ENCODE data around the gene MRPL43. TPM values are rescaled to one million over a fixed set of nuclear protein-coding genes. Genes with fewer than 3 reads are reported as not detected.

The MRPL43 gene
- total and polyA plus RNA-seq, 10 donors = 38.3 to 92.4 (median 51.0) TPM

DNA sequence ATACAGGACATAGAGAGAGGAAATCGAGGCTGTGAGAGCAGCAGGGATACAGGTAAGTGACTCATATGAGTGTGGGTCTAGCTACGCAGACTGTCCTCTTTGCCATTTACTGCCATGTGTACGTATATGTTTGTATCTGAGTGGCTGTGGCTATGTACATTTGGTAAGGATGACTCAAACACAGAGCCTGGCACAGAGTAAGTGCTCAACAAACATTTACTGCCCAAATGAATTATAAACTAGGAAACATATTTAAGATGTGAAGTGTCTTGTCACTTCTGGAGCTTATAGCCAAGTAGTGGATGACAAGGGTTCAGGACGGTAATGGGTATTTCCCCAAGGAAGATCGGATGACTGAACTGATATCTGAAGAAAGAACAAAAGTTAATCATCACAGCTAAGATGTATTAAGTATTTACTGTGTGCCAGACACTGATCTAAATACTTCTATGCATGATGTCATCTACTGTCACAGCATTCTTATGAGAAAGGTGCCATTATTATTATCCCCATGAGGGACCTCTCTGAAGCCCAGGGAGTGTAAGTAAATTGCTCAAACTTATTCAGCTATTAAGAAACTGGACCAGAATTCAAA, 6.0 kb downstream of the MRPL43 start:
- Histone ChIP-seq H3K4me1 (peaks cover 1 to 13% (median 8%) of the 10 kb centered on the region in 6 donors), H3K9me3 (no peaks in the 10 kb centered on the region), H3K4me3 (no peak overlapping the region), H3K27me3 (replicated peaks in 1 of 7) (no peaks in the 10 kb centered on the region), H3K27ac (no peak overlapping the region), H3K36me3 (peaks cover 0 to 83% (median 29%) of the 10 kb centered on the region in 6 donors)
- DNase-seq = no peak
- TF ChIP-seq POLR2AphosphoS5 (IDR thresholded peaks at IDR 0.05) = no peak
- TF ChIP-seq POLR2A (IDR thresholded peaks at IDR 0.05) = no peak
- TF ChIP-seq, protein P1, sequence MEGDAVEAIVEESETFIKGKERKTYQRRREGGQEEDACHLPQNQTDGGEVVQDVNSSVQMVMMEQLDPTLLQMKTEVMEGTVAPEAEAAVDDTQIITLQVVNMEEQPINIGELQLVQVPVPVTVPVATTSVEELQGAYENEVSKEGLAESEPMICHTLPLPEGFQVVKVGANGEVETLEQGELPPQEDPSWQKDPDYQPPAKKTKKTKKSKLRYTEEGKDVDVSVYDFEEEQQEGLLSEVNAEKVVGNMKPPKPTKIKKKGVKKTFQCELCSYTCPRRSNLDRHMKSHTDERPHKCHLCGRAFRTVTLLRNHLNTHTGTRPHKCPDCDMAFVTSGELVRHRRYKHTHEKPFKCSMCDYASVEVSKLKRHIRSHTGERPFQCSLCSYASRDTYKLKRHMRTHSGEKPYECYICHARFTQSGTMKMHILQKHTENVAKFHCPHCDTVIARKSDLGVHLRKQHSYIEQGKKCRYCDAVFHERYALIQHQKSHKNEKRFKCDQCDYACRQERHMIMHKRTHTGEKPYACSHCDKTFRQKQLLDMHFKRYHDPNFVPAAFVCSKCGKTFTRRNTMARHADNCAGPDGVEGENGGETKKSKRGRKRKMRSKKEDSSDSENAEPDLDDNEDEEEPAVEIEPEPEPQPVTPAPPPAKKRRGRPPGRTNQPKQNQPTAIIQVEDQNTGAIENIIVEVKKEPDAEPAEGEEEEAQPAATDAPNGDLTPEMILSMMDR (IDR thresholded peaks at IDR 0.05 in 8 of 11, conservative IDR thresholded peaks at IDR 0.05 in 3 of 11) = no peak
- intact Hi-C loops (cut with DNase I; ENCODE audit: low total_unique reads) = no loop called here
- WGBS, 5 donors = 86 to 96% (median 91%) methylated on average over 5 of the region's 5 CpGs

DNA sequence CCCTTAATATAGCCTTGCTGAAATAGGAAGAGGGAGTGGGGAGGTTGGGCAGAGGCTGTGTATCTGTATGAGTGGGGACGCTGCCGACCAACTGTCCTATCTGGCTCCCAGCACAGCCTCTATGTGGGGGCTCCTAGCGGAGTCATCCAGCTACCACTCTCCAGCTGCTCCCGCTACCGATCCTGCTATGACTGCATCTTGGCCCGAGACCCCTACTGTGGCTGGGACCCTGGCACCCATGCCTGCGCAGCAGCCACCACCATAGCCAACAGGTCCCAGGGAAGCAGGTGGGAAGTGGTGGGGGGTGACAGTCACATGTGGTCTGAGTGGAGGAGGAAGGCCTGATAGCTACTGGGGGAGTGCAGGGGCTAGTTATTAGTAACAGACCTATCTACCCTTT, 6.6 kb downstream of the MRPL43 start:
- DNase-seq = no peak
- H3K36me3 ChIP-seq = peaks cover 0 to 79% (median 29%) of the 10 kb centered on the region in 6 donors

DNA sequence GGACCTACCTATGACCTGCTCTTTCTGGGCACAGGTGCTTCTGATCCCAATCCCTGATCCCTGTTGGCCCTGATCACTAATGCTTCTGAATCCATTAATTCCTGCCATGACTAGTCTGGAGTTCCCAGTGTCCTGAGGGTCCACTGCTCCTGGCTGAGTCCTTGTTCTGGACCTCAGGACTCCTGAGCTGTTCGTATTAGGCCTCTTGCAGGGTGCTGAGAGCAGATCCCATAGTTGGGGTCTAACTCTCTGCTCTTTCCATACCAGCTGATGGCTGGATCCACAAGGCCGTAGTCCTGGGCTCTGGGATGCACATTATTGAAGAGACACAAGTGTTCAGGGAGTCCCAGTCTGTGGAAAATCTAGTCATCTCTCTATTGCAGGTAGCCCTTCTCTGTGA, 7.0 kb downstream of the MRPL43 start:
- TF ChIP-seq POLR2AphosphoS5 (IDR thresholded peaks at IDR 0.05) (no peak), POLR2A (IDR thresholded peaks at IDR 0.05) (no peak)
- TF ChIP-seq, protein P1 (IDR thresholded peaks at IDR 0.05 in 8 of 11, conservative IDR thresholded peaks at IDR 0.05 in 3 of 11) = no peak
- peaks cover 0 to 75% (median 29%) of the 10 kb centered on the region in 6 donors for H3K36me3 ChIP-seq
- peaks cover 0 to 3% (median under 1%) of the 10 kb centered on the region in 6 donors for H3K4me1 ChIP-seq
- WGBS, 5 donors = 80 to 97% (median 95%) methylated on average over 2 of the region's 2 CpGs
- H3K4me3 ChIP-seq = no peak overlapping the region
- no peak for DNase-seq
- H3K9me3 ChIP-seq = no peaks in the 10 kb centered on the region
- H3K27me3 ChIP-seq (replicated peaks in 1 of 7) = no peaks in the 10 kb centered on the region
- intact Hi-C loops (cut with DNase I; ENCODE audit: low total_unique reads) = no loop called here
- H3K27ac ChIP-seq = no peak overlapping the region

More for the DNA sequence above, 6.6 kb downstream of the MRPL43 start:
- no peak overlapping the region for H3K27ac ChIP-seq
- peaks cover 0 to 7% (median 2%) of the 10 kb centered on the region in 6 donors for H3K4me1 ChIP-seq
- H3K9me3 ChIP-seq = no peaks in the 10 kb centered on the region
- no peak overlapping the region for H3K4me3 ChIP-seq
- TF ChIP-seq POLR2A (IDR thresholded peaks at IDR 0.05) (no peak), POLR2AphosphoS5 (IDR thresholded peaks at IDR 0.05) (no peak)
- TF ChIP-seq, protein P1 (IDR thresholded peaks at IDR 0.05 in 8 of 11, conservative IDR thresholded peaks at IDR 0.05 in 3 of 11) = no peak
- WGBS, 5 donors = 94 to 100% (median 98%) methylated on average over 6 to 7 of the region's 7 CpGs
- no peaks in the 10 kb centered on the region for H3K27me3 ChIP-seq (replicated peaks in 1 of 7)
- intact Hi-C loops (cut with DNase I; ENCODE audit: low total_unique reads) = no loop called here

DNA sequence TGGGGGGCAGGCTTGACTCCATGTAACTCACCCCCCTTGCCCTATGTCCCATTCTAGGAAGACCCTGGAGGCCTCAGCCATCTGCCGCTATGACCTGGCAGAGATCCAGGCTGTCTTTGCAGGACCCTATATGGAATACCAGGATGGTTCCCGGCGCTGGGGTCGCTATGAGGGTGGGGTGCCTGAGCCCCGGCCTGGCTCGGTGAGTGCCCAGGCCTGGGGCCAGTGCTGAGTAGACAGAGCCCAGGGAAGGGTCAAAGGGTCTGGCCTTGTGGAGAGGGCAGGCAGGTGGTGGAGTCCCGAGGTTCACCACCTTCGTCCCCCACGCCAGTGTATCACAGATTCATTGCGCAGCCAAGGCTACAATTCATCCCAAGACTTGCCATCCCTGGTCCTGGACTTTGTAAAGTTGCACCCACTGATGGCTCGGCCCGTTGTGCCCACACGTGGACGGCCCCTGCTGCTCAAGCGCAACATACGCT, 7.5 kb downstream of the MRPL43 start:
- no peak overlapping the region for H3K4me3 ChIP-seq
- DNase-seq = peak; percentile 56
- WGBS, 5 donors = 93 to 98% (median 95%) methylated on average over 9 to 16 of the region's 16 CpGs
- H3K4me1 ChIP-seq = no peaks in the 10 kb centered on the region
- TF ChIP-seq POLR2A (IDR thresholded peaks at IDR 0.05) = no peak
- TF ChIP-seq POLR2AphosphoS5 (IDR thresholded peaks at IDR 0.05) = peak in 1 of 3 donors; percentile 7
- H3K27me3 ChIP-seq (replicated peaks in 1 of 7) = no peaks in the 10 kb centered on the region
- intact Hi-C loops (cut with DNase I; ENCODE audit: low total_unique reads) = no loop called here
- H3K36me3 ChIP-seq = peaks cover 0 to 71% (median 29%) of the 10 kb centered on the region in 6 donors
- H3K27ac ChIP-seq = no peak overlapping the region
- no peaks in the 10 kb centered on the region for H3K9me3 ChIP-seq
